Measurements from ENCODE around the gene MGAT3. TPM values are rescaled to one million over a fixed set of nuclear protein-coding genes. Genes with fewer than 3 reads are reported as not detected.
A peak's percentile ranks its signal among the peaks of the same experiment; 100 is the strongest.

The MGAT3 gene
- total and polyA plus RNA-seq, 9 of the 15 experiments (the other 6 are each of a cell fraction or from before 2014, with no cell fraction given) = 0.10 to 11.5 (median 4.6) TPM

DNA sequence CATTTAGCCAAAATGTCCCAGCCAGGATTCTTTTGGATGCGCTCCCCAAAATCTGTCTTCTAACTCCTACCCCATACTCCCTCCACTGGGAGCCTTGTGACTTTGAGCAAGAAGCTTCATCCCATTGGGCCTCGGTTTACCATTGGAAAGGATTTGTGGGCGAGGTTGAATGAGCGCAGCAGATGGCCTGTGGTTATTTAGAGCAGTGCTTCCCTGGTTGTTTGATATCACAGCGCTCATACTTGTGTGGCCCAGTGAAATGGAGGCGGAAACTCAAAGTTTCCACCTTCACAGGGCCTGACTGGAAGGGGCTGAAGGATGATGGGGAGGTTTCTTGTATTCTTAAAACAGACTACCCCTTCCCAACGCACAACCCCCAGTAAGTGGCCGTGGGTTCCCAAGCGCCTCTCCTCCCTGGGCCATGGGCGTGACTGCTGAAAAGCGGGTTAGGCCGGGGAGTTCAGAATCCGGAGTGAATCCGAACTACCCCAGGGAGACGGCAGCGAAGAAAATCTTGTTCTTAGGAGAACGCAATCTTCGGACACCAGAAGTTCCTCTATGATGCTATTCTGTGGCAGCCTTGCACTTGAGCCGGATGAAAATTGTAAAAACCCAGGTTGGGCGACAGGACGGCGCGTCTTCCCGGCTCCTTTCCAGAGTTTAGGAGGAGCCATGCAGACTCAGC, 62.3 kb downstream of the MGAT3 start (continued):
- TF ChIP-seq, protein P1, sequence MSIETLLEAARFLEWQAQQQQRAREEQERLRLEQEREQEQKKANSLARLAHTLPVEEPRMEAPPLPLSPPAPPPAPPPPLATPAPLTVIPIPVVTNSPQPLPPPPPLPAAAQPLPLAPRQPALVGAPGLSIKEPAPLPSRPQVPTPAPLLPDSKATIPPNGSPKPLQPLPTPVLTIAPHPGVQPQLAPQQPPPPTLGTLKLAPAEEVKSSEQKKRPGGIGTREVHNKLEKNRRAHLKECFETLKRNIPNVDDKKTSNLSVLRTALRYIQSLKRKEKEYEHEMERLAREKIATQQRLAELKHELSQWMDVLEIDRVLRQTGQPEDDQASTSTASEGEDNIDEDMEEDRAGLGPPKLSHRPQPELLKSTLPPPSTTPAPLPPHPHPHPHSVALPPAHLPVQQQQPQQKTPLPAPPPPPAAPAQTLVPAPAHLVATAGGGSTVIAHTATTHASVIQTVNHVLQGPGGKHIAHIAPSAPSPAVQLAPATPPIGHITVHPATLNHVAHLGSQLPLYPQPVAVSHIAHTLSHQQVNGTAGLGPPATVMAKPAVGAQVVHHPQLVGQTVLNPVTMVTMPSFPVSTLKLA (conservative IDR thresholded peaks at IDR 0.05) = peak; percentile 5 to 33; a peak in 2 of 4 replicates
- TF ChIP-seq ELK1 (CRISPR knock-in tag; IDR thresholded peaks at IDR 0.05) (no peak), RAD51 (IDR thresholded peaks at IDR 0.05; ENCODE audit: borderline replicate concordance, low read depth) (no peak), EWSR1 (IDR thresholded peaks at IDR 0.05; ENCODE audit: borderline replicate concordance, low read depth, partially characterized antibody) (no peak), ZNF511 (CRISPR knock-in tag; IDR thresholded peaks at IDR 0.05) (no peak), STAG1 (CRISPR knock-in tag; IDR thresholded peaks at IDR 0.05; ENCODE audit: borderline replicate concordance) (no peak), ZNF766 (CRISPR knock-in tag; conservative IDR thresholded peaks at IDR 0.05) (no peak), ZZZ3 (IDR thresholded peaks at IDR 0.05) (0 out of 2 replicates have a peak, but pooled peaks have one; percentile 45), SMAD4 (CRISPR knock-in tag; conservative IDR thresholded peaks at IDR 0.05) (peak; percentile 58; the same call in 1 of the 2 replicates), MXD1 (CRISPR knock-in tag; IDR thresholded peaks at IDR 0.05; ENCODE audit: borderline replicate concordance, poor library complexity, severe bottlenecking) (no peak), SRSF1 (IDR thresholded peaks at IDR 0.05; ENCODE audit: low read depth, low read length) (no peak), E2F8 (IDR thresholded peaks at IDR 0.05; ENCODE audit: low read depth, partially characterized antibody) (peak; percentile 58), HSF4 (CRISPR knock-in tag; IDR thresholded peaks at IDR 0.05; ENCODE audit: borderline replicate concordance) (no peak)
